HG02981 (cell line): Measurements from ENCODE around the gene PIAS3.
A peak's percentile ranks its signal among the peaks of the same experiment; 100 is the strongest.
"Not testable (repeated sequence)": the region's sequence is repeated elsewhere in the genome, so short reads cannot be mapped to it uniquely, and the experiment has no call there.

Experiments used
- ATAC-seq: cut with Tn5 transposase; IDR thresholded peaks from one replicate; pipeline ENCODE4 v1.9.1; 2021; ENCODE audit warnings: mild to moderate bottlenecking, moderate library complexity; ENCODE audit not compliant: unreplicated experiment

PIAS3 gene

DNA sequence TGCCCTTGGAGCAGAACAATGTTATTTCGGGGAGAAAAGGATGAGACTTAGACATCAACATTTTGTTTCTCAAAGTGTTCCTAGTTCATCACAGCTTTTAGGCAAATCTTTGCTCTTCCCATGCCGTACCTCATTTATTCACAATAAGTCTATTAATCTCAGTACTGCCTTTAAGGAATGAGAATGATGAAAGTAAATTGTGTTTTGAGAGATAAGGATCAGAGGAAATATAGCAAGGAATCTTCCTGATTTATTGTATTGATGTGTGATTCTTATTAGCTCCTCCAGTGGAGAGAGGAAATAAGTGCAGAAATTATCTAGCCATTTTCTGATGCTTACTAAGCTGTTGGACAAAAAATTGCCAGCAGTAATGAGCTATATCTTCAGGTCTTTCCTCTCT lies 32.9 kb downstream of the PIAS3 start:
- no peak for ATAC-seq

DNA sequence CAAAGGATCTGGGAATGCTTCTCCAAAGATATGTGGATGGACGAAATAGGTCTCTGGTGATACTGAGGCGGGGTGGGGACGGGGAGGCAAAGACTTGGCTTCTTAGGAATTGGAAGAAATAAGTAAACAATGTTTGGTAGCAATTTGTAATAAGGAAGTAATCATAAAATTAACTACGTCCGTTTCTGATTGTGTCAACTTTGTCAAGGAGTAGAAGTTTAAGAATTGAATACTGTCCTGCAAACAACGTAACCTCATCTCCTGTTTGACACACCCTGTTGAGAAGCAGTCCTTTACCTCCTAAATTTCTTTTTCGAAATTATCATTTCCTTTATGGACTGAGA lies 34.4 kb downstream of the PIAS3 start:
- ATAC-seq, result no peak

DNA sequence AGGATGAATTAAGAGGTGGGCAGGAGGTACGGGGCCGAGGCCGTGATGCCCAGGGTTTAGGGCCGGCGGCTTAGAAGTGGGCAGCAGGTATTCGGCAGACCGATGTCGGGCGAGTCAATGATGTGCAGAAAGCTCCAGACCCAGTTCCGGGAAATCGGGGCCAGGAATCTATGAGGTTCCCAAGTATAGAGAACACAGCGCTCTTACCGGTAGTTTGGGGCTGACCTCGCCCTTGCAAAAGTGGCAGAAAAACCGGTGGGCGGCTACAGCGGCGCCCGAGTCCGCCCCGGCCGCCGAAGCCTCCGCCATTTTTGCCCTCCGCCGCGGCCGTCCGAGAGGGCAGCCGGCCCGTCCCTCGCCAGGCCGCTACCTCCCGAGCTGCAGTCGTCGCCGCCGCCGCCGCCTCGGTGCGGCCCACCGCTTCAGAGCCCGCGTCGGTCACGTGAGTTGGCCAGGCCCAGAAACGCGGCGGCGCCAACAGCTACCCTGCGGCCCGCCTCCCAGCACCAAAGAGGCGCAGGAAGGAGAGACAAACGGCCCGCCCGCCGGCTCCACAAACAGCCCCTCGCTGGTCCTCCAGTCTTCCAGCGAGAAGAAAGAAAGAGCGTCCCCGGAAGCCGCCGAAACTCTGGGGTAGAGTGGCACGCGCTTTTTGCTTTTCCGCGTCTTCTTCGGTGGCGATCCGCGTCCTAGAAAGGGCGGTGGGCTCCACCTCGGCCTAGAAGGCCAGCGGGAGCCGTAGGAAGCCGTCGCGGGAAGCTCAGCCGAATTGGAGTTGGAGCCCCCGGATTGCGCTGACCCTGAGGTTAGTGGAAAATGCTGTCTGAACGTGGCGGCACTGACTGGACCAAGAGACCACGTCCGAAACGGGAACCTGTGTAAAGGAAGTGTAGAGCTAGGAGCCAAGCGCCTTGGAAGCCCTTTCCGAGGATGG lies 35.0 kb downstream of the PIAS3 start, which contains the start of the genes POLR3C and RNF115:
Gene POLR3C, plus strand, starts transcription at position 636 of the 934 bp plus-strand sequence. CDS start 1,577 bp downstream, outside the sequence.
Gene RNF115, minus strand, starts transcription at position 531 of the 934 bp plus-strand sequence. Its CDS starts 222 bp downstream, at position 309.
- peak; percentile 81 for ATAC-seq

DNA sequence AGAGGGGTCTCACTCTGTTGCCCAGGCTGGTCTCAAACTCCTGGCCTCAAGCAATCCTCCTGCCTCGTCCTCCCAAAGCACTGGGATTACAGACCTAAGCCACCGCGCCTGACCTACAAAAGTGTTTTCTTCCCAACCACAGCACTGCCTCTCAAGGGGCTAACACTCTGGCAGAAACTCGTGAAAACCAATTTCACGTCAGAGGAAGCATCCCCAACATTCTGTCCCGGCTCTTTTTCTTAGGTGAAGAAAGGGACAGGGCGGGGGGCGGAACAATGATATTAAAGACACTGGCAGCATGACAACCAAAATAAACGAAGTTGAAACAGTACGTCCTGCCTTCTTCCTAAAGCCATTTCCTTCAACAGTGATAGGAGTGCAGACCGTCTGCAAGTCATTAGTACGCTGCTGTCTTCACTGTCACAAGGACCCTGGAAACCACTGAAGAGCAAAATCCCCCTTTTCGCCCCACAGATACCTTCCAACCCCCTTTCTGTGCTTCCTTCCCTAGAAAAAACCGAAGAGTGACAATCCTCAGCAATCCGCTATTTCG lies 36.0 kb downstream of the PIAS3 start:
- ATAC-seq, result not testable (repeated sequence)

DNA sequence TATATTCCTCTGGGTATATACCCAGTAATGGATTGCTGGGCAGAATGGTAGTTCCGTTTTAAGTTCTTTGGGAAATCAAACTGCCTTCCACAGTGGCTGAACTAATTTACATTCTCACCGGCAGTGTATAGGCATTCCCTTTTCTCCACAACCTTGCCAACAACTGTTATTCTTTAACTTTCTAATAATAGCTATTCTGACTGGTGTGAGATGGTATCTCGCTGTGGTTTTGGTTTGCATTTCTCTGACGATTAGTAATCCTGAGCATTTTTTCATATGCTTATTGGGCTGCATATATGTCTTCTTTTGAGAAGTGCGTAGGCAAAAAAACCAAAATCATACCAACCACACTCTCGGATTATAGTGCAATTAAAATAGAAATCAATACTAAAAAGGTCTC lies 40.8 kb downstream of the PIAS3 start:
- ATAC-seq, result not testable (repeated sequence)

DNA sequence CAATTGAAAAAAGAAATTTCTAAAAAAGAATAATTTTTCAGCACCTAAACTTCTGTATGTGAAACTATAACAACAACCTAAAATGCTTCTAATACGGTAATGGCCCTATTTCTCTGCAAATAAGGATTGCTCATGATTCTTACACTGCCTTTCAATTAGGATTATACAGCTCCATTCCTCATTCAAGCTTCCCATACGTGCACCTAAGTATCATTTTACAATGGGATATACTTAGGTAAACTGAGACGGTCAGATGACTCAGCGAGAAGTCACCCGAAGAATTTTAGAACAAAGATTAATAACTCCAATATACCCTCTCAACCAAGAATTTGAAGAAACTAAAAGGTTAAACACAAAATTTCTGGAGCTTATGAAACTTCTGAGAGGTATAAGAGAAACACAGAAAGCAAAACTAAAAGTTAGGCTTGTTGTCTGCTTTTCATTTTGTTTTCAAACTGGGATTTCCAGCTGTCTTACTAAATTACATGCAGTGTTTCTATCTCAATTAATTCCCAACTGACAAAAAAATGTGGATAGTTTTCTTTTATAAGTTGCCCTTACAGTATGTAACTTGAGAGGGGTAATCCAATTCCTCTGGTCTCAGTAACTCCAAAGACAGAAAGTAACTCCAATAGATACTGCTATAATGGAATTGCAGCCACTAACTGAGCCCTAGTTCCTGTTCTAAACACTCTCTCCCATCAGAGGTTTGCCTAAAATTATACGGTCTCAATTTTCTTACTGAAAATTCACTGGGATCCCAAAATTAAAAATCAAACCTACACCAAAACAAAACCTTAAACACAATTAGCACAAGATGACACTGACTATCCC lies 45.7 kb downstream of the PIAS3 start:
- ATAC-seq, result not testable (repeated sequence)

DNA sequence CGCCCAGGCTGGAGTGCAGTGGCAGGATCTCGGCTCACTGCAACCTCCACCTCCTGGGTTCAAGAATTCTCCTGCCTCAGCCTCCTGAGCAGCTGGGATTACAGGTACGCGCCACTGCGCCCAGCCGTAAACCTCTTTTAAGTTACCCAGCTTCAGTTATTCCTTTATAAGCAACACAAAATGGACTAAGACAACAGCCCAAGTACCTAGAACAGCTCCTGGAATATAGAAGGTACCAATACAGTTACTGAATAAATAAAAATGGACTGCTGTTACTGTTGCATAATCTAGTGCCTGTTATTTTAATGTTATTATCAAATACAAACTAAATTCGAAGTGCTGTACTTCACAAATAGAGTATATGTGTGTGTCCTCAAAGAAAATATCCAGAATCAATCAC lies 52.0 kb downstream of the PIAS3 start:
- no peak for ATAC-seq

DNA sequence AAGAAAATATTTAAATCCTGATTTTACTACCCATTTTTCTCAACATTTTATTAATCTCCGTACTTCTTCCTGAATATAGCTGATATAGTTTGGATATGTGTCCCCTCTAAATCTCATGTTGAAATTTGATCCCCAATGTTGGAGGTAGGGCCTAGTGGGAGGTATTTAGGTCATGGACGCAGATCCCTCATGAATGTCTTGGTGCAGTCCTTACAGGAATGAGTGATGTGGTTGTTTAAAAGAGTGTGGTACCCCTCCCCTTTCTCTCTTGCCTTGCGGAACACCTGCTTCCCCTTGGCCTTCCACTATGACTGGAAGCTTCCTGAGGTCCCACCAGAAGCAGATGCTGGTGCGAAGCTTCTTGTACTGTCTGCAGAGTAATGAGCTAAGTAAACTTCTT lies 52.5 kb downstream of the PIAS3 start:
- no peak for ATAC-seq

DNA sequence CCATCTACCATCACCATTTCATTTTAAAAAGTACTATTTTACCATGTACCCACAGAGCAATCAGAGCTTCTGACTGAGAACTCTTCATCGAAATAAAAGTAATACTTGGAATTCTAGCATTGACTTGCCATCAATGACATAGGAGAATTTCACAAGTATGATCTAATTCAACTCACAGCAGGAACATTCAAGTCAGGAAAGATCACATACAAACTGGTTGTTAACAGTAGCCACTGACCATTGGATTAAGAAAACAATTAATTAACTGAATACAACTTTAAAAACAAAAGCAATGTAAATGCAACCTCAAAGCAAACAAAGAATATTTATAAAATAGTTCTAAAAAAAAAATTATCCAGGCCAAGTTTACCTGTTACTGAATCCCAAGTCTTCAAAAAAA lies 53.8 kb downstream of the PIAS3 start:
- ATAC-seq, result no peak

DNA sequence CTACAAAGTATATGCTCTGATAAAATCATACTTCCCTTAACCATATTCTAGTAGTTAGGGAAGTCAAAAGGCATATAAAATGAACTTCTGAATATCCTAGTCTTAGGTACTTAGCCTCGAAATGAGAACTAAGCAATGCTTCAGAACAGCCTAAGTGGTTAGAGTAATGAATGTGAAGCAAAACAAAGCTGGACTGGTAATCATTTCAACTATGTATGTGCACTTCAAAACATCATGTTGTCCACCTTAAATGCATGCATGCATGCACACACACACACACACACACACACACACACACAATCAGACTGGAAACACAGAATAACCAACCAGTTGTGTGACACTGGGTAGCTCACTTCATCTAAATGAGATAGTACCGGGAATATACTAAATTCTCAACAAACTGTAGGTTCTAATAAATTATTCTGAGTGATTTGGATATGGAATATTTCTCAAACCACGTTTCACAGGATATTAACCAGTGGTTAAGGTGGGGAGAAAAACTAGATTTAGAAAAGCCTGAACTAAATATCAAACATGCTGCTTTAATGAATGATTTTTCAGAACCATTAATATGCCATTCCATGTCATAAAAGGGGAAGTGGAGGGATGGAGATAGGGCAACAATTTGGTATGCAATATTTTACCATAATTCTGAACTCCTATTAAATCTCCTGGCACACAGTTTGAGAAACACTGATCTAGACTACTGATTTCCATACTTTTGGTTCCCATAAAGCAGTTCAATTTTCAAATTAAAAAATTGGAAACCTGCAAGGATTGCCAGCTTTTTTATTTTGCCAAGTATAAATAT lies 54.4 kb downstream of the PIAS3 start:
- ATAC-seq, result no peak

DNA sequence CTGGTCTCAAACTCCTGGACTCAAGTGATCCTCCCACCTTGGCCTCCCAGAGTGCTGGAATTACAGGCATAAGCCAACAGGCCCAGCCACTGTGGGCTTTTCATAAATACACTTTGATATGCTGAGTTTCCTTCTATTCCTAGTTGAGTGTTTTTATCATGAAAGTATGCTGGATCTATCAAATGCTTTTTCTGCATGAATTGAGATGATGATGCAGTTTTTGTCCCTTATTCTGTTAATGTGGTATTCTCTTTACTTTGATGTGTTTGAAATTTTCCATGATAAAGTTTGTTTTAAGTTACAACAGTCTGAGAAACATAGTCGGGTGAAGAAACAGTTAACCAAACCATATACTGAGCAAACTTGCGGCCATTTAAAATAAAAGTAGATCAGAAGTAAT lies 59.1 kb downstream of the PIAS3 start:
- no peak for ATAC-seq
